Retinal pigment epithelial cell (primary cell): ENCODE results near the gene POLR1D.
A peak's percentile ranks its signal among the peaks of the same experiment; 100 is the strongest.

Source experiments
- DNase-seq: peaks from one replicate; pipeline ENCODE4 v3.0.0-alpha.2; 2010; ENCODE audit warnings: low read depth
- H3K4me3 ChIP-seq: 2 replicates; pipeline ENCODE4 v1.5.1; 2011; ENCODE audit warnings: mild to moderate bottlenecking, low read length, control low read depth, moderate library complexity
- TF ChIP-seq, protein P1 (sequence below): conservative IDR thresholded peaks from 2 replicates; pipeline ENCODE4 v1.5.1; 2011; ENCODE audit warnings: low read depth, low read length, control low read depth, inconsistent platforms

The POLR1D gene

DNA sequence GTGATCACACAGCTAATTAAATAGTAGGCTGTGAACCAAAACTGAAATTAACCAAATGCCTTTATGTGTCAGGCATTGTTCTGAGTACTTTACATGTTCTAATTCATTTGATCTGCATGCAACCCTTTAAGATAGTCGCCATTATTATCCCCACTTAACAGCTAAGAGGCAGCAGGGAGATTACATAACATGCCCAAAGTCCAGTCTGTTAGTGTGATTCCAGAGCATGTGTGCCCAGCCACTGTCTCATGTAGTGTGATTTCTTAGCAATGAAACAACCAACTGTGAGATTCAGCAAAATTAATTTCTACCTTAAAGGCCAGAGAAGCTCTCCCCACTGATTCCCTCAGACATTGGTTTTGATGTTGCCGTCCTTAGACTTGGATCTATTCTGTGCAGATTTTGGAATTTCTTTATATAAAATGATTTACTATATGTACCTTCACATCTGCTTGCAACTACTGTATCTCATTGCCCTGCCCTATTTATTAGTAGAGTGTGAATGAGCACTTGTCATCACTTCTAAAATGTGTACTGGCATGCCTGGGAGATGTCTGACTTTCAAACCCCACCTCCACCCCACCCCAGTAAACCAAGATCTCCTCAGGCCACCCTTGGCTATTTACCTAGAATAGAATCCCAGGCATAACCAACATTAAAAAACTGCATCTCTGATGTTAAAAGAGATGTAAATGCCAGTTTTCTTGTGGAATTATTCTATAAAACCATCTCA is 41.2 kb downstream of the POLR1D start:
- TF ChIP-seq, protein P1, sequence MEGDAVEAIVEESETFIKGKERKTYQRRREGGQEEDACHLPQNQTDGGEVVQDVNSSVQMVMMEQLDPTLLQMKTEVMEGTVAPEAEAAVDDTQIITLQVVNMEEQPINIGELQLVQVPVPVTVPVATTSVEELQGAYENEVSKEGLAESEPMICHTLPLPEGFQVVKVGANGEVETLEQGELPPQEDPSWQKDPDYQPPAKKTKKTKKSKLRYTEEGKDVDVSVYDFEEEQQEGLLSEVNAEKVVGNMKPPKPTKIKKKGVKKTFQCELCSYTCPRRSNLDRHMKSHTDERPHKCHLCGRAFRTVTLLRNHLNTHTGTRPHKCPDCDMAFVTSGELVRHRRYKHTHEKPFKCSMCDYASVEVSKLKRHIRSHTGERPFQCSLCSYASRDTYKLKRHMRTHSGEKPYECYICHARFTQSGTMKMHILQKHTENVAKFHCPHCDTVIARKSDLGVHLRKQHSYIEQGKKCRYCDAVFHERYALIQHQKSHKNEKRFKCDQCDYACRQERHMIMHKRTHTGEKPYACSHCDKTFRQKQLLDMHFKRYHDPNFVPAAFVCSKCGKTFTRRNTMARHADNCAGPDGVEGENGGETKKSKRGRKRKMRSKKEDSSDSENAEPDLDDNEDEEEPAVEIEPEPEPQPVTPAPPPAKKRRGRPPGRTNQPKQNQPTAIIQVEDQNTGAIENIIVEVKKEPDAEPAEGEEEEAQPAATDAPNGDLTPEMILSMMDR: no peak
- no peak for DNase-seq

DNA sequence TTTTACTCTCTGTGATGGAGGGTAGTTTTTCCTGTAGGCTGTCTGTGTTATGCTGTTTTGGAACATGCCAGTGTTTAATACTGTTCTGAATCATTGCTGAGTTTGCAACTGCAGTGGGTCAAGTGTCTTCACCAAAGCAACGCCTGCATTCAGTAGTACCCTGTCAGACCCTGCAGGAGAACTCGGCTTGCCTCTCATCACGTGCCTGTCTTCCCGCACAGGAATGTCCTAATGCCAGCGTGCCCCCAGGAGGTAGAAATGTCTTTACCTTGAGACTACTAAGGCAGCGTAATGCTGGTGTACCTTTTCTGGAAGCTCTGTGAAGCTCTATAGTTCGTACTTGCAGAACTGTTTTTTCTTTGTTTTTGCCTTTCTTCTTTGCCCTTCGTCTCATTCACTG is 42.3 kb downstream of the POLR1D start:
- TF ChIP-seq, protein P1: no peak
- H3K4me3 ChIP-seq: no peak overlapping the region
- no peak for DNase-seq

More for the DNA sequence above, 41.2 kb downstream of the POLR1D start:
- H3K4me3 ChIP-seq: no peak overlapping the region

DNA sequence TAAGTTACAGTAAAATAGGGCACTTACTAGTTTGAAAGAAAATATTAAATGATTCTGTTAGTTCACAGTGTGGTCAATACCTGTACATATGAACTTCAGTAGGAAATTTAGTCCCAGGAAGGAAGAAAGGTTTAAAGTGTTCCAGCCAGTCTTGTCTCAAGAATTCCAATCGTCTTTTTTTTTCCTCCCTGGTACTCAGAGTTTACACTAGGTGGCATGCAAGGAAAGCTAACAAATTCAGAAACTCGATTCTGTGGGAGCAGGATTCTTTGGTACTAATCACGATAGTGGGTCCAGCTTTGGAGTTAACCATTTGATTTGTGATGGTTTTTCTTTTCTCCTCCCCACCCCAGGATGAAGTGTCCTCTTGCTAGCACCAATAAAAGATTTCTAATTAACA is 43.6 kb downstream of the POLR1D start:
- DNase-seq: no peak
- TF ChIP-seq, protein P1: peak; percentile 53
- H3K4me3 ChIP-seq: no peak overlapping the region

DNA sequence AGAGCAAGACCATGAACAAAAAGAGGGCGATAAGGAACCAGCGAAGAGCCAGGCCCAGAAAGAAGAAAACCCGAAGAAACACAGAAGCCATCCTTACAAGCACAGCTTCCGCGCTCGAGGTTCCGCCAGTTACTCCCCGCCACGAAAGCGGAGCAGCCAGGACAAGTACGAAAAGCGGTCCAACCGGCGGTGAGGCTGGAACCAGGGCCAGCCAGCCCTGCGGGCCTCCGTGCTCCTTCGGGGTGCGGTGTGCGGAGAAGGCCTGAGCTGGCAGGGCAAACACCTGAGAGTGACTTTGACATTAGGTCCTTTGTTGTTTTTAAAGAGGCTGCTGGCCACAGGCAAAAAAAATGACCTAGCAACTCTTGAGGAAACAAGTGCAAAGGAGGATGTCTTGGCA is 44.1 kb downstream of the POLR1D start:
- TF ChIP-seq, protein P1: no peak
- no peak for DNase-seq
- no peak overlapping the region for H3K4me3 ChIP-seq

DNA sequence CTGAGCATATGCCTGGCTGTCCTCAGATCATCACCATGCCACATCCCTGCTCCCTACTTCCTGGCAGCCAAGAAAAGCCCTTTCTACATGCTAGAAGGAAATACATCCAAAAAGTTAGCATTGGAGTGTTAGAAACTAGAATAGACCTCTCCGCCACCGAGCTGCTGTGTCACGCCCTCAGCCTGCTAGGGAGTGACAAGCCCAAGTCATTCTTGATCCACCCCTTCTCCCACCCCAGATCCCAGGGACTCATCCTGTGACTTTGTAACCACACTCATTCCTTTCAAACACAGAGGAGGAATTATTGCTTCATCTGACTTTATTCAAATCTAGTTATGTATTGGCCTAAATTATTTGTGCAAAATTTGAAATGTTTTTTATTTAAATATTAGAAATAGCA is 45.3 kb downstream of the POLR1D start:
- no peak overlapping the region for H3K4me3 ChIP-seq
- TF ChIP-seq, protein P1: no peak
- DNase-seq: no peak

DNA sequence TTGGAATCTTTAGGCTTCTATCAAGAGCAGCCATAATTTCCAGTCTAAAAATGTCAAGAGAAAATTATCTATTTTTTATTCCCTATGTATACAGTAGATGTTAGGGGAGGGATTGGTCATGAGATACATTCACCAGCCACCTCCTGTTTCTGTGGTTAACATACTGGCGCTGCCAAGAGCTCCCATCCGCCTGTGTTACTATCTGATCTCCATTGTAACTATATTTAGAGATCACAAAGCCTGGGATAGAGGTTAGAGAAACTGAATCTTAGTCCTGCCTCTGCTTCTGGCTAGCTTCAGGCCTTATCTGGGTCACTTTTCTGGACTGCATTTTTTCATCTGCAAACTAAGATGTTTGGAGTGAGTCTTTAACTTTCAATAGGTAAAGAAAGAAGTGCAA is 46.3 kb downstream of the POLR1D start:
- TF ChIP-seq, protein P1: no peak
- H3K4me3 ChIP-seq: no peak overlapping the region
- DNase-seq: no peak

DNA sequence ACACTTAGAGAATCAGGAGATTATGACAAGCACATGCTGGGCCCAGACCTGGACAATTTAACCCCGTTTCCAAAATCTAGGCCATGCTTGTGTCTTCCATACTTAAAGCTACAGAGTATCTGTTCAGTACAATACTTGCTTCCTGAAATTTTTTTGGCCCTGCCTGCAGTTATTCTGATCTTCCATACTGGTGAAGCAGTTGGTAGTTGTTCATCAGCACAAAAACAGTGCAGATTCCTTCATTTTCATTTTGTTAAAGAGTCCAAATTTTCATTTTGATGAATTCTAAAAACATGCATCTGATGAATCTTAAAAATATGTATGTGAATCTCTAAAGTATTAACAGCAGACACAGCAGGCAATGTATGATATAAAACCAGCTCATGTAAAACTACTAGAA is 49.2 kb downstream of the POLR1D start:
- H3K4me3 ChIP-seq: no peak overlapping the region
- DNase-seq: no peak
- TF ChIP-seq, protein P1: no peak
